SU-DHL-6 (cell line): ENCODE results near the gene ELP5.

Experiments
- H2AFZ ChIP-seq: fragments of 200-600 bp; sonication (generic); 2 replicates; pipeline ENCODE4 v1.6.1; 2014; ENCODE audit warnings: low read depth, mild to moderate bottlenecking, moderate library complexity, mixed read lengths, antibody characterized with exemption, low read length; ENCODE audit not compliant: severe bottlenecking
- H3F3A ChIP-seq: fragments of 200-600 bp; shearing (Covaris generic); 2 replicates; pipeline ENCODE4 v1.6.0; 2016; ENCODE audit warnings: antibody characterized with exemption, mild to moderate bottlenecking; ENCODE audit not compliant: insufficient read depth
- H3K27ac ChIP-seq: fragments of 200-600 bp; sonication (generic); 2 replicates; pipeline ENCODE4 v1.5.1; 2016; ENCODE audit warnings: low read depth, mild to moderate bottlenecking, low read length, moderate library complexity, mixed read lengths
- H3K27me3 ChIP-seq: fragments of 200-600 bp; sonication (generic), shearing (Covaris generic); 2 replicates; pipeline ENCODE4 v1.6.0; 2014; ENCODE audit warnings: mild to moderate bottlenecking, low read length
- H3K36me3 ChIP-seq: fragments of 200-600 bp; sonication (generic); 2 replicates; pipeline ENCODE4 v1.6.1; 2014; ENCODE audit warnings: mild to moderate bottlenecking, low read length, mixed read lengths
- H3K4me2 ChIP-seq: fragments of 300-600, 200-600 bp; shearing (Covaris generic), sonication (generic); 2 replicates; pipeline ENCODE4 v1.6.0; 2014; ENCODE audit warnings: low read length, low read depth, mild to moderate bottlenecking; ENCODE audit not compliant: poor library complexity, severe bottlenecking
- H3K4me3 ChIP-seq: fragments of 200-600 bp; sonication (generic); 2 replicates; pipeline ENCODE4 v1.5.1; 2014; ENCODE audit warnings: antibody characterized with exemption, low read length, mild to moderate bottlenecking, mixed read lengths; ENCODE audit not compliant: insufficient read depth, poor library complexity, severe bottlenecking
- H3K79me2 ChIP-seq: fragments of 200-600 bp; sonication (generic); 2 replicates; pipeline ENCODE4 v1.6.1; 2014; ENCODE audit warnings: mild to moderate bottlenecking, low read length, moderate library complexity; ENCODE audit not compliant: insufficient read depth
- H3K9ac ChIP-seq: fragments of 200-600 bp; sonication (generic); 2 replicates; pipeline ENCODE4 v1.7.0; 2014; ENCODE audit warnings: mild to moderate bottlenecking, low read length
- H3K9me2 ChIP-seq: fragments of 200-600 bp; sonication (generic); replicated peaks from 2 replicates; pipeline ENCODE4 v1.6.1; 2014; ENCODE audit warnings: low read length; ENCODE audit not compliant: insufficient read depth
- H3K9me3 ChIP-seq: fragments of 200-600 bp; sonication (generic); 2 replicates; pipeline ENCODE4 v1.6.1; 2014; ENCODE audit warnings: low read length, mixed read lengths; ENCODE audit not compliant: insufficient read depth
- H4K20me1 ChIP-seq: fragments of 200-600 bp; sonication (generic); 2 replicates; pipeline ENCODE4 v1.6.1; 2014; ENCODE audit warnings: low read depth, mild to moderate bottlenecking, antibody characterized with exemption, low read length, moderate library complexity, mixed read lengths
- CTCF ChIP-seq: fragments of 200-600 bp; sonication (generic); IDR thresholded peaks from one replicate; pipeline ENCODE4 v1.5.1; 2017; ENCODE audit warnings: antibody characterized with exemption, mild to moderate bottlenecking, low read length, moderate library complexity; ENCODE audit not compliant: insufficient read depth, poor library complexity, severe bottlenecking
- EZH2phosphoT487 ChIP-seq: fragments of 200-600 bp; sonication (generic), shearing (Covaris generic); conservative IDR thresholded peaks from 2 replicates; pipeline ENCODE4 v1.6.1; 2018; ENCODE audit warnings: mild to moderate bottlenecking, antibody characterized with exemption, low read length, moderate library complexity, mixed read lengths

The ELP5 gene

DNA sequence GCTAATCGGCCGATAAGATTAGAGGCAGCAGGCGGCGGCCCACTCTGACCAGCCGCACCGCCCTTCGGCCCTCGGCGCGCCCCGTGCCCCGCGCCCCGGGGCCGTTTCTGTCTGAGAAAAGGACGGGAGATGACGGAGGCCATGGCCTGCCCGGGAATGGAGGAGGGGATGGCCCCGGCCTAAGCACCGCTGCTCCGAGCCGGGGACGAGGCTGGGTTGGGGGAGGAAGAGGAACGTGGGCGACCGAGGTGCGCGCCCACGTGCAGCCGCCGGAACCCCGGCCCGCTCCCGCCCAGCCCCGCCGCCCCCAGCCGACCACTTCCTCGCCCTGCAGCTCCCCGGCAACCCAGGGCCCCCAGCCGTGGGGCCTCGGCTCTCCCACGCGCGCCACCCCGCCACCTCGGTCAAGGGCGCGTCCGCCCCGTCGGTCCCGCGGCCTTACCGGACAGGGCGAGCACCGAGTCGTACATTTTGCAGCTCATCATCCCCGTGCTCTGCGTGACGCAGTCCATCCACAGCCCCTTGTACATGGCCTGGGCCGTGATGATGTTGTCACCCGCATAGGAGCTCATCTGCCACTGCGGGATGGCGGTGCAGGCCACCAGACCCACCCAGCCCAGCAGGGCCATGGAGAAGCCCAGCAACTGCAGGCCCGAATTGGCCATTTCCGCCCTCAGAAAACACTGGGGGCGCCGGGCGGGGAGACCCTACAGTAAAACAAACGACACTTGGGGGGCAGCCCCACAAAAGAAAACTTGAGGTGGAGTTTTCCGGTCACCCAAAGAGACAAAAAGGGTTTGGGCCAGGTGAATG, 9.6 kb downstream of the ELP5 start:
- Histone ChIP-seq H3K27me3 (no peaks in the 10 kb centered on the region), H2AFZ (no peak overlapping the region), H3K4me2 (no peak overlapping the region), H3K9ac (no peak overlapping the region), H3K36me3 (0 out of 2 replicates have a peak, but pooled peaks cover 2% of the 10 kb centered on the region), H3K79me2 (no peaks in the 10 kb centered on the region), H3K27ac (no peak overlapping the region), H3K9me3 (no peaks in the 10 kb centered on the region), H3K9me2 (no peaks in the 10 kb centered on the region), H3K4me3 (no peak overlapping the region), H4K20me1 (no peaks in the 10 kb centered on the region), H3F3A (no peaks in the 10 kb centered on the region)
- no peak for TF ChIP-seq EZH2phosphoT487

DNA sequence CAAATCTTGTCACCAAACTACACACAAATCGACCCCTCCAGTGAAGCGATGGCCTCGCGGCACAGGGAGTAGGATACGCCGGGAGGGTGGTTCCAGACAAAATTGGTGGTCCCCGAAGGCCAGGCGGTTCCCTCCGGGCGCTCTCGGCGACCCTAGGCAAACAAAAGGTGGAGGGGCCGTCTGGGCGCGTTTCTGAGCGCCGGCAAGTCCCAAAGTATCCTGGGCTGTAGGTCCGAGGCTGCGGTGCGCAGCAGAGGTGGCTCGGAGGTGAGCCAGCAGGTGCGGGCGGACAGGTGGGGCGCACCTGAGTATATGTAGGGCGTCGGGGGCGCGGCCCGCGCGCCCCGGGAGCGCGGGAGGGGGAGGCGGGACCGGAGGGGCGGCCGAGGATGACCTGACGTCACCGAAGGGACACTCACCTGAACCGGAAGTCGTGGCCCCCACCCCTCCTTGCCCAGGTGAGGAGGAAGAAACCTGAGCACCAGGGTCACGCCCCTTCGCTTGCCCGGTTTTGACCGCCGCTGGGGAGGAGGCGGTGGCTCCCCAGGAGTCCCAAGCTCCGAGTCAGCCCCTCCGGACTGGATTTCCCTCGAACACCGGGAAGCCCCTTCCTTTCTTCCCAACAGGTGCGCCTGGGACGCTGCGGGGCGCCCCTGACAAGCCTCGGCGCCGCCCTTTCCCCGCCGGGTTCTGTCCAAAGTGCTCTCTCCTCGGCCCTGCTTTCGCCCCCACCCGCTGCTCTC, 10.3 kb downstream of the ELP5 start, which contains the start of gene CLDN7:
Gene CLDN7, minus strand, starts transcription at position 287 of the 743 bp plus-strand sequence. CDS start 435 bp downstream, outside the sequence.
- H3K4me3 ChIP-seq = no peak within 1 kb of the TSS
- H4K20me1 ChIP-seq = no peaks in the 10 kb centered on the region
- H2AFZ ChIP-seq = no peak within 1 kb of the TSS
- no peaks in the 10 kb centered on the region for H3K9me2 ChIP-seq
- no peaks in the 10 kb centered on the region for H3F3A ChIP-seq
- H3K4me2 ChIP-seq = no peak within 1 kb of the TSS
- 0 out of 2 replicates have a peak, but pooled peaks cover 2% of the 10 kb centered on the region for H3K36me3 ChIP-seq
- H3K27me3 ChIP-seq = no peaks in the 10 kb centered on the region
- no peak within 1 kb of the TSS for H3K27ac ChIP-seq
- TF ChIP-seq EZH2phosphoT487 (no peak), CTCF (no peak)
- no peaks in the 10 kb centered on the region for H3K79me2 ChIP-seq
- no peaks in the 10 kb centered on the region for H3K9me3 ChIP-seq
- H3K9ac ChIP-seq = no peak within 1 kb of the TSS

DNA sequence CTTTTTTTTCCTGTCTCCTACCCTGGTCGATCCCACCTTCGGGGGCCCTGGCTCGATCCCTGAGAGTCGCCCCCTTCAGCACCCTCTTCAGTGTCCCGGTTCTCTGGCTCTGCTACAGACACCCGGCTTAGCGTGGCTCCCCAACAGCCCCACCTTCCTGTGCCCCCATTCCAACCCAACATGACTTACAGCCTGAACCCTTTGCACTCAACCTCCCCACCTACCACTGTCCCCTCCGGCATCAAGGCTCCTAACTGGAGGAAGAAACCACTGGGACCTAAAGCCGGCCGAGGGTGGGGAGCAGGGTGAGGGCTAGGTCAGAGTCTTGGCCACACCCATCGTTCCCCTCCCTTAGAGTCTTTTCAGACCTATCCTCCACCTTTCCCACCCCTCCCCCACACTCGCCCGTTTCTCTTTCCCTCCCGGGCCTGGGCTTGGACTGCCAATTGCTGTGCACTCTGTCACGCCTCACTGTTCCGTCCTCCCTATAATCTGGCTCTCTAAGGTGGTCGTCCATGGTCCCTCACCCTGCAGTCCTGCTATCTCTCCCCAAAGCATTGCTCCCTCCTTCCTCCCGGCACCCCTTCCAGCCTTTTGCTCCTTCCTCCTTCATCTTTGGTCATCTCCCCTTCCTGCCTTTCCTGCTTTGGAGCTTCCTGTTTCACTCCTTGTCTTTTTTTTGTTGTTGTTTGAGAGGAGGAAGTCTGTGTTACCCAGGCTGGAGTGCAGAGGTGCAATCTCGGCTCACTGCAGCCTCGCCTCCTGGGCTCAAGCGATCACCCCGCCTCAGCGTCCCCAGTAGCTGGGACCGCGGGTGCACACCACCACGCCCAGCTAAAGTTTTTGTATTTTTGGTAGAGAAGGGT, 11.2 kb downstream of the ELP5 start:
- Histone ChIP-seq H3K9ac (no peak overlapping the region), H4K20me1 (no peaks in the 10 kb centered on the region), H3F3A (no peaks in the 10 kb centered on the region), H3K9me3 (no peaks in the 10 kb centered on the region), H3K36me3 (0 out of 2 replicates have a peak, but pooled peaks cover 2% of the 10 kb centered on the region), H3K4me3 (no peak overlapping the region), H3K4me2 (no peak overlapping the region), H3K9me2 (no peaks in the 10 kb centered on the region), H3K79me2 (no peaks in the 10 kb centered on the region), H2AFZ (no peak overlapping the region), H3K27ac (no peak overlapping the region), H3K27me3 (no peaks in the 10 kb centered on the region)
- TF ChIP-seq EZH2phosphoT487 (no peak), CTCF (no peak)
